ENCODE measurements around the gene PCBP2. TPM values are rescaled to one million over a fixed set of nuclear protein-coding genes. Genes with fewer than 3 reads are reported as not detected.

PCBP2 gene
- total and polyA plus RNA-seq, 2 donors (not counting 1 experiment from before 2014, with no cell fraction given): 271 to 315 TPM

DNA sequence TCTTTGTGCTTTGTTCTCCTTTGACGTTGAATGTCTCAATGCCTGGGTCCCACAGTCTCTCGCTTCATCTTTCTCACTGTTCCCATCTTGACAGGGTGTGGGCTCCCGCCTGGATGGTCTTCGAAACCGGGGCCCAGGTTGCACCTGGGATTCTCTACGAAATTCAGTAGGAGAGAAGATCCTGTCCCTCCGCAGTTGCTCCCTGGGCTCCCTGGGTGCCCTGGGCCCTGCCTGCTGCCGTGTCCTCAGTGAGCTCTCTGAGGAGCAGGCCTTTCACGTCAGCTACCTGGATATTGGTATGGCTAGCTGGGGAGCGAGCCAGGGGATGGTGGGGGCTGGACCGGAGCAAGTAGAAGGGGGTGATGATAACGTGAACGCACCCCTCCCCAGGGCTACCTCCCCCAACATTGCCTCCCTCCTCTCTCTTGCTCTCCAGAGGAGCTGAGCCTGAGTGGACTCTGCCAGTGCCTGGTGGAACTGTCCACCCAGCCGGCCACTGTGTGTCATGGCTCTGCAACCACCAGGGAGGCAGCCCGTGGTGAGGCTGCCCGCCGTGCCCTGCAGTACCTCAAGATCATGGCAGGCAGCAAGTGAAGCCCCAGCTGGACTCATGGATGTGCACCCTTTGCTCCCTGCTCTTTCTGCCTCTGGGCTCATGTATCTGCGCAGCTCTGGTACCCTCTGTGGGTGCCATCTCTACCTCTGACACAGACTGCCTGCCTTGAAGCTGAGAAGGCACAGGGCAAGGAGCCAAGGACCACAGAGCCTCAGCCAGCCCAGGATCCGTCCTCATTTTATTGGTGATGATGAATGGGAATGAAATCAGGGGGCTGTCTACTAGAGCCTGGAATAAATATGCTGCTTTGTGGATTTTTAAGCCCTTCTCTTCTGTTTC is 53.9 kb downstream of the PCBP2 start:
- Histone ChIP-seq H3K79me2 (ENCODE audit: control insufficient read depth, insufficient read depth, low read length) (peaks cover 13% of the 10 kb centered on the region), H3K4me1 (ENCODE audit: control insufficient read depth, extremely low read depth, insufficient read depth, low read length) (peaks cover 17% of the 10 kb centered on the region), H2AFZ (ENCODE audit: low read length) (no peak overlapping the region), H3K27ac (ENCODE audit: insufficient read depth, low read length) (peak overlapping the region; percentile 66), H3K4me2 (ENCODE audit: extremely low read depth, insufficient read depth, low read length) (peak overlapping the region; percentile 68), H3K4me3 (replicated peaks in 1 of 4; ENCODE audit: control extremely low read depth in 1 of 4, insufficient read depth in 1 of 4, low read depth in 3 of 4, low read length in 4 of 4) (no peak overlapping the region), H4K20me1 (ENCODE audit: control insufficient read depth, extremely low read depth, insufficient read depth, low read length) (no peaks in the 10 kb centered on the region), H3K9me3 (ENCODE audit: control insufficient read depth, insufficient read depth, low read depth, low read length) (no peaks in the 10 kb centered on the region), H3K36me3 (ENCODE audit: control insufficient read depth, insufficient read depth, low read length) (peaks cover 18% of the 10 kb centered on the region), H3K27me3 (ENCODE audit: control insufficient read depth, insufficient read depth, low read length) (no peaks in the 10 kb centered on the region), H3K9ac (ENCODE audit: insufficient read depth, low read length) (no peak overlapping the region)
- DNase-seq (ENCODE audit: low read depth in 2 of 2): peak in 1 of 2 donors; percentile 36
- TF ChIP-seq, protein P1, sequence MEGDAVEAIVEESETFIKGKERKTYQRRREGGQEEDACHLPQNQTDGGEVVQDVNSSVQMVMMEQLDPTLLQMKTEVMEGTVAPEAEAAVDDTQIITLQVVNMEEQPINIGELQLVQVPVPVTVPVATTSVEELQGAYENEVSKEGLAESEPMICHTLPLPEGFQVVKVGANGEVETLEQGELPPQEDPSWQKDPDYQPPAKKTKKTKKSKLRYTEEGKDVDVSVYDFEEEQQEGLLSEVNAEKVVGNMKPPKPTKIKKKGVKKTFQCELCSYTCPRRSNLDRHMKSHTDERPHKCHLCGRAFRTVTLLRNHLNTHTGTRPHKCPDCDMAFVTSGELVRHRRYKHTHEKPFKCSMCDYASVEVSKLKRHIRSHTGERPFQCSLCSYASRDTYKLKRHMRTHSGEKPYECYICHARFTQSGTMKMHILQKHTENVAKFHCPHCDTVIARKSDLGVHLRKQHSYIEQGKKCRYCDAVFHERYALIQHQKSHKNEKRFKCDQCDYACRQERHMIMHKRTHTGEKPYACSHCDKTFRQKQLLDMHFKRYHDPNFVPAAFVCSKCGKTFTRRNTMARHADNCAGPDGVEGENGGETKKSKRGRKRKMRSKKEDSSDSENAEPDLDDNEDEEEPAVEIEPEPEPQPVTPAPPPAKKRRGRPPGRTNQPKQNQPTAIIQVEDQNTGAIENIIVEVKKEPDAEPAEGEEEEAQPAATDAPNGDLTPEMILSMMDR (conservative IDR thresholded peaks at IDR 0.05 in 1 of 2, IDR thresholded peaks at IDR 0.05 in 1 of 2; ENCODE audit: low read depth in 1 of 2, low read length in 2 of 2): no peak
- TF ChIP-seq EZH2 (IDR thresholded peaks at IDR 0.05; ENCODE audit: low read length, missing control alignments): no peak

DNA sequence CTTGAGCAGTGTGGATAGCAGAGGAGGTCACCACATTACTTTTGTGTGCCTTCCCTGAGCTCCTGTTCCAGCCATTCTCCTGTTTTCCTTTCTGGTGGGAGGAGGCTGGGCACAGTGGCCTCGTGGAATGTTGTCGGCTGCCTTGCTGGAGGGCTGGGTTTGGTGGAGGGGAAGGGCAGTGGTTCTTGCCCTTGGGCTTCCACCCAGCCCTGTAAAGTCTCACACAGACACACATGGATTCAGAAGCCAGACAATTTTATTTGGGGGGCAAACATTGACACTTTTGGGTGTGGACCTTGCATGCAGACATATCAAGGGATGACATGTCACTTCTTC is 54.5 kb downstream of the PCBP2 start:
- peaks cover 16% of the 10 kb centered on the region for H3K4me1 ChIP-seq (ENCODE audit: control insufficient read depth, extremely low read depth, insufficient read depth, low read length)
- no peak overlapping the region for H3K9ac ChIP-seq (ENCODE audit: insufficient read depth, low read length)
- no peak overlapping the region for H3K4me3 ChIP-seq (replicated peaks in 1 of 4; ENCODE audit: control extremely low read depth in 1 of 4, insufficient read depth in 1 of 4, low read depth in 3 of 4, low read length in 4 of 4)
- H3K36me3 ChIP-seq (ENCODE audit: control insufficient read depth, insufficient read depth, low read length): peaks cover 18% of the 10 kb centered on the region
- H3K27me3 ChIP-seq (ENCODE audit: control insufficient read depth, insufficient read depth, low read length): no peaks in the 10 kb centered on the region
- H3K79me2 ChIP-seq (ENCODE audit: control insufficient read depth, insufficient read depth, low read length): peaks cover 13% of the 10 kb centered on the region
- H3K27ac ChIP-seq (ENCODE audit: insufficient read depth, low read length): peak overlapping the region; percentile 5
- no peak for DNase-seq (ENCODE audit: low read depth in 2 of 2)
- no peaks in the 10 kb centered on the region for H3K9me3 ChIP-seq (ENCODE audit: control insufficient read depth, insufficient read depth, low read depth, low read length)
- TF ChIP-seq EZH2 (IDR thresholded peaks at IDR 0.05; ENCODE audit: low read length, missing control alignments): no peak
- TF ChIP-seq, protein P1 (conservative IDR thresholded peaks at IDR 0.05 in 1 of 2, IDR thresholded peaks at IDR 0.05 in 1 of 2; ENCODE audit: low read depth in 1 of 2, low read length in 2 of 2): no peak
- no peak overlapping the region for H2AFZ ChIP-seq (ENCODE audit: low read length)
- H4K20me1 ChIP-seq (ENCODE audit: control insufficient read depth, extremely low read depth, insufficient read depth, low read length): no peaks in the 10 kb centered on the region
- H3K4me2 ChIP-seq (ENCODE audit: extremely low read depth, insufficient read depth, low read length): no peak overlapping the region

GRCh38 chr12:53506881-53507602 is 55.1 kb downstream of the PCBP2 start, which contains the start of gene NPFF:
NPFF (minus strand) TSS chr12:53507484; CDS start chr12:53507474, 10 bp downstream.
- DNase-seq (ENCODE audit: low read depth in 2 of 2): no peak
- H3K4me3 ChIP-seq (replicated peaks in 1 of 4; ENCODE audit: control extremely low read depth in 1 of 4, insufficient read depth in 1 of 4, low read depth in 3 of 4, low read length in 4 of 4): no peak within 1 kb of the TSS
- peaks cover 19% of the 10 kb centered on the region for H3K36me3 ChIP-seq (ENCODE audit: control insufficient read depth, insufficient read depth, low read length)
- no peak within 1 kb of the TSS for H3K4me2 ChIP-seq (ENCODE audit: extremely low read depth, insufficient read depth, low read length)
- no peak within 1 kb of the TSS for H2AFZ ChIP-seq (ENCODE audit: low read length)
- no peaks in the 10 kb centered on the region for H3K27me3 ChIP-seq (ENCODE audit: control insufficient read depth, insufficient read depth, low read length)
- H3K27ac ChIP-seq (ENCODE audit: insufficient read depth, low read length): peak within 1 kb of the TSS; percentile 5
- no peaks in the 10 kb centered on the region for H3K9me3 ChIP-seq (ENCODE audit: control insufficient read depth, insufficient read depth, low read depth, low read length)
- H3K9ac ChIP-seq (ENCODE audit: insufficient read depth, low read length): no peak within 1 kb of the TSS
- peaks cover 10% of the 10 kb centered on the region for H3K4me1 ChIP-seq (ENCODE audit: control insufficient read depth, extremely low read depth, insufficient read depth, low read length)
- TF ChIP-seq EZH2 (IDR thresholded peaks at IDR 0.05; ENCODE audit: low read length, missing control alignments): no peak
- TF ChIP-seq, protein P1 (conservative IDR thresholded peaks at IDR 0.05 in 1 of 2, IDR thresholded peaks at IDR 0.05 in 1 of 2; ENCODE audit: low read depth in 1 of 2, low read length in 2 of 2): no peak
- no peaks in the 10 kb centered on the region for H4K20me1 ChIP-seq (ENCODE audit: control insufficient read depth, extremely low read depth, insufficient read depth, low read length)
- peaks cover 8% of the 10 kb centered on the region for H3K79me2 ChIP-seq (ENCODE audit: control insufficient read depth, insufficient read depth, low read length)
